ES-I3 (cell line): ENCODE measurements around the gene MGST2.

Source experiments
- H3K36me3 ChIP-seq: 2 replicates; pipeline ENCODE4 v1.6.1; 2013; ENCODE audit warnings: mild to moderate bottlenecking, low read length, control low read depth, moderate library complexity; ENCODE audit not compliant: insufficient read depth
- H3K4me1 ChIP-seq: 2 replicates; pipeline ENCODE4 v1.6.1; 2013; ENCODE audit warnings: mild to moderate bottlenecking, control low read depth, low read length; ENCODE audit not compliant: insufficient read depth
- H3K9ac ChIP-seq: 2 replicates; pipeline ENCODE4 v1.6.1; 2013; ENCODE audit warnings: low read depth, mild to moderate bottlenecking, low read length, moderate library complexity
- H3K9me3 ChIP-seq: 2 replicates; pipeline ENCODE4 v1.6.1; 2013; ENCODE audit warnings: mild to moderate bottlenecking, low read length, moderate library complexity; ENCODE audit not compliant: control insufficient read depth, insufficient read depth

Gene MGST2

DNA sequence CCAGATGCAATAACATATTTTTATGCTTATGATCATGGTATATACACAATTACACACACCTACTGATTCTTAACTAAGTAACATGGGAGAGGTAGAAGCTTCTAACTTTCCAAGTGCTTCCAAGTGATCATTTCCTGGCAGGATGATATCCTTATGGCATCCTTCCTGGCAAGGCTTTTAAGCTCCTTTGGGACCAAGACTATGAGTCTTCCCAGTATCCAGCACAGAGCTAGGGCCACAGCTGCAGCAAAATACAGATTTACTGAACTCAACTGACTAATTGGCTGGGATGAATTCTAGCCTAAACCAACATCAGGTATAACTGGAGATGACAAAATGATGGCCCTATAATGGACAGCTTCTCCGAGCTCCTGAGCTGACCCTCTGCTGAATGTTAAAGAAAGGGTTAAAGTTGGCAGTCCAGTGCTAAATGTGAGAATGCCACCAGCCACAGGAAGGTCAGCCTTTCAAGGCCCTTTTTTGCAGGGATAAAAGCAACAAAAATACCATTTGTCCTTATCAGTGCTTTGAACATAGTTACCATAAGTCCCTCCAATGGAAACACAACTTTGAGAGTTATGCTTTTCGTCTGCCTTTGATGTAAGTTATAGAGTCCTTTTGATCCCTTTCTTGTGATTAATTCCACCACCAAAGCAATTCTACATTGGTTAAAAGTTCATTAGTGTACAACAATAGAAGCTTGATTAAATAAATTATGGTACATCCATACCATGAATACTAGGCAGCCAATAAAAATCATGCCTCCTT is 73.4 kb downstream of the MGST2 start:
- Histone ChIP-seq H3K9ac (no peak overlapping the region), H3K4me1 (peaks cover 11% of the 10 kb centered on the region), H3K36me3 (no peaks in the 10 kb centered on the region), H3K9me3 (no peaks in the 10 kb centered on the region)

- H3K9ac ChIP-seq = no peak overlapping the region
- H3K4me1 ChIP-seq = peaks cover 11% of the 10 kb centered on the region
- H3K36me3 ChIP-seq = no peaks in the 10 kb centered on the region
- H3K9me3 ChIP-seq = no peaks in the 10 kb centered on the region
These were observed 74.5 kb downstream of the MGST2 start for GRCh38 chr4:139740121-139740520.

DNA sequence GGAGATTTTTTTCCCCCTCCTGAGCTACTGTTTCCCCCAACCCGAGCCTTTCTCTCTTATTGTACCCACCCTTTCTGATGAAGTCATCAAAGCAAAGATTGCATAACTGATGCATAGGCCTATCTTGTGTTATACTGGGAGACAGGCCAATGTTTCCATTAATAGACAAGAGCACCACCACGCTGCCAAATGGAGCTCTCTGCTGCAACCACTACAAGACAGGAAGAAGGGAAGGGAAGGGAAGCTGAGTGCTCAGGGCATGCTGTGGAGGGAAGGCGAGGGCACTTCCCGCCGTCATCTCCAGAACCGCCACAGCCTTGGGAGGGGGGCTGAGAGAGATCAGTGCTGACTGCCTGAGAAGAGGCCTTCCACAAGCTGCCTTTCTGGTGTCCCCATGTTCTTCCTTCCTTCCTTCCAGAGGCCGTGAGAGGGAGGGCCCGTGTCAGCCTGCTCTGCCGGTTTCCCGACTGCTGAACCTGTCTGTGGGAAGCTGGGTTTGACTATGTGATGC is 75.0 kb downstream of the MGST2 start:
- no peak overlapping the region for H3K9ac ChIP-seq
- H3K9me3 ChIP-seq = no peaks in the 10 kb centered on the region
- no peaks in the 10 kb centered on the region for H3K36me3 ChIP-seq
- peaks cover 11% of the 10 kb centered on the region for H3K4me1 ChIP-seq

- Histone ChIP-seq H3K4me1 (0 out of 2 replicates have a peak, but pooled peaks cover 4% of the 10 kb centered on the region), H3K9ac (no peak overlapping the region), H3K36me3 (no peaks in the 10 kb centered on the region), H3K9me3 (no peaks in the 10 kb centered on the region)
These were observed 77.4 kb downstream of the MGST2 start for GRCh38 chr4:139743027-139743426.

DNA sequence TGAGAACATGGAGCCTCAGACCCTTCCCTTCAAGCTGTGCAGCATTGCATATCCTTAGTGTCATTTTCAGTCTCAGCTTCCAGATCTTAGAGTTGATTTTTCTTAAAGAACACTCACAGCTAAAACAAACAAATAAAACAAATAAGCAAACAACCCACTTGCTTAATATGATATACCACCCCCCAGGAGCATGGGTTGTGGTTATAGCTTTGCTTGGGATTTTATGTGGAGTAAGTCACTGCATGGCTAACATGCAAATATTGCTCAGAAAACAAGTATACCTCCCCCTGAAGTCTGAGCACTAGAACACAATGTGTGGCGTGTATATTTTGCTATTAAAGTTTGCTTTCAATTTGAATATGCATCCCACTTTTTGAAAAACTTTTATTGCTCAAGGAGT is 78.6 kb downstream of the MGST2 start:
- H3K4me1 ChIP-seq = 0 out of 2 replicates have a peak, but pooled peaks cover 4% of the 10 kb centered on the region
- H3K9ac ChIP-seq = no peak overlapping the region
- H3K36me3 ChIP-seq = no peaks in the 10 kb centered on the region
- H3K9me3 ChIP-seq = no peaks in the 10 kb centered on the region

- Histone ChIP-seq H3K9me3 (no peaks in the 10 kb centered on the region), H3K9ac (no peak overlapping the region), H3K36me3 (no peaks in the 10 kb centered on the region), H3K4me1 (peaks cover 7% of the 10 kb centered on the region; the same call in 1 of the 2 replicates)
These were observed 79.6 kb downstream of the MGST2 start for GRCh38 chr4:139745111-139745639.

- Histone ChIP-seq H3K9me3 (no peaks in the 10 kb centered on the region), H3K36me3 (no peaks in the 10 kb centered on the region), H3K9ac (no peak overlapping the region), H3K4me1 (peaks cover 9% of the 10 kb centered on the region; the same call in 1 of the 2 replicates)
These were observed 81.0 kb downstream of the MGST2 start for GRCh38 chr4:139746431-139747171.

GRCh38 chr4:139749338-139749737 is 83.7 kb downstream of the MGST2 start:
- Histone ChIP-seq H3K9me3 (no peaks in the 10 kb centered on the region), H3K36me3 (no peaks in the 10 kb centered on the region), H3K4me1 (peaks cover 9% of the 10 kb centered on the region; the same call in 1 of the 2 replicates), H3K9ac (no peak overlapping the region)

- Histone ChIP-seq H3K36me3 (no peaks in the 10 kb centered on the region), H3K9ac (no peak overlapping the region)
These were observed 84.3 kb downstream of the MGST2 start for GRCh38 chr4:139749835-139750498.

GRCh38 chr4:139753686-139754085 is 88.1 kb downstream of the MGST2 start:
- H3K36me3 ChIP-seq = no peaks in the 10 kb centered on the region
- peaks cover 5% of the 10 kb centered on the region; the same call in 1 of the 2 replicates for H3K4me1 ChIP-seq
- no peak overlapping the region for H3K9ac ChIP-seq
- H3K9me3 ChIP-seq = no peaks in the 10 kb centered on the region

More at GRCh38 chr4:139749835-139750498, 84.3 kb downstream of the MGST2 start:
- Histone ChIP-seq H3K9me3 (no peaks in the 10 kb centered on the region), H3K4me1 (peaks cover 9% of the 10 kb centered on the region; the same call in 1 of the 2 replicates)
